DOHH2 (cell line): ENCODE data around the gene GLI1.
A peak's percentile ranks its signal among the peaks of the same experiment; 100 is the strongest.

Source experiments
- H3F3A ChIP-seq: fragments of 200-600 bp; sonication (generic), shearing (Covaris generic); 2 replicates; pipeline ENCODE4 v1.6.0; 2016; ENCODE audit warnings: antibody characterized with exemption, mild to moderate bottlenecking; ENCODE audit not compliant: control insufficient read depth, insufficient read depth
- H3K27ac ChIP-seq: fragments of 200-600 bp; sonication (generic); 2 replicates; pipeline ENCODE4 v1.5.1; 2014; ENCODE audit warnings: low read depth, mild to moderate bottlenecking, low read length, moderate library complexity
- H3K27me3 ChIP-seq: fragments of 200-600 bp; sonication (generic); 2 replicates; pipeline ENCODE4 v1.6.1; 2014; ENCODE audit warnings: mild to moderate bottlenecking, low read length, mixed read lengths; ENCODE audit not compliant: control insufficient read depth
- H3K36me3 ChIP-seq: fragments of 200-600 bp; sonication (generic); 2 replicates; pipeline ENCODE4 v1.6.1; 2014; ENCODE audit warnings: mild to moderate bottlenecking, low read length, moderate library complexity, mixed read lengths; ENCODE audit not compliant: control insufficient read depth
- H3K4me1 ChIP-seq: fragments of 200-600 bp; sonication (generic); 2 replicates; pipeline ENCODE4 v1.6.1; 2014; ENCODE audit warnings: mild to moderate bottlenecking, low read length, mixed read lengths; ENCODE audit not compliant: control insufficient read depth
- H3K4me2 ChIP-seq: fragments of 200-600 bp; sonication (generic); 2 replicates; pipeline ENCODE4 v1.6.0; 2014; ENCODE audit warnings: mild to moderate bottlenecking, low read length, moderate library complexity
- H3K4me3 ChIP-seq: fragments of 200-600 bp; sonication (generic); 2 replicates; pipeline ENCODE4 v1.5.1; 2014; ENCODE audit warnings: mild to moderate bottlenecking, low read length, mixed read lengths
- H3K79me2 ChIP-seq: fragments of 200-600 bp; sonication (generic); 2 replicates; pipeline ENCODE4 v1.6.1; 2014; ENCODE audit warnings: mild to moderate bottlenecking, low read length, mixed read lengths; ENCODE audit not compliant: control insufficient read depth
- H3K9me2 ChIP-seq: fragments of 200-600 bp; sonication (generic); replicated peaks from 2 replicates; pipeline ENCODE4 v1.6.1; 2014; ENCODE audit warnings: mild to moderate bottlenecking, low read length, mixed read lengths; ENCODE audit not compliant: control insufficient read depth
- H3K9me3 ChIP-seq: fragments of 200-600 bp; sonication (generic); 2 replicates; pipeline ENCODE4 v1.6.1; 2014; ENCODE audit warnings: antibody characterized with exemption, low read length, mixed read lengths; ENCODE audit not compliant: control insufficient read depth, insufficient read depth
- H4K20me1 ChIP-seq: fragments of 200-600 bp; sonication (generic); 2 replicates; pipeline ENCODE4 v1.6.0; 2014; ENCODE audit warnings: low read depth, mild to moderate bottlenecking, antibody characterized with exemption, low read length, moderate library complexity; ENCODE audit not compliant: control insufficient read depth, insufficient read depth
- EZH2phosphoT487 ChIP-seq: fragments of 200-600 bp; sonication (generic); IDR thresholded peaks from 2 replicates; pipeline ENCODE4 v1.6.1; 2017; ENCODE audit warnings: borderline replicate concordance, mild to moderate bottlenecking, antibody characterized with exemption, low read length, moderate library complexity, mixed read lengths
- TF ChIP-seq, protein P1 (sequence below): fragments of 200-600 bp; sonication (generic); IDR thresholded peaks from one replicate; pipeline ENCODE4 v1.5.1; 2014; ENCODE audit warnings: antibody characterized with exemption, mild to moderate bottlenecking, low read depth, low read length; ENCODE audit not compliant: poor library complexity, severe bottlenecking

The GLI1 gene

DNA sequence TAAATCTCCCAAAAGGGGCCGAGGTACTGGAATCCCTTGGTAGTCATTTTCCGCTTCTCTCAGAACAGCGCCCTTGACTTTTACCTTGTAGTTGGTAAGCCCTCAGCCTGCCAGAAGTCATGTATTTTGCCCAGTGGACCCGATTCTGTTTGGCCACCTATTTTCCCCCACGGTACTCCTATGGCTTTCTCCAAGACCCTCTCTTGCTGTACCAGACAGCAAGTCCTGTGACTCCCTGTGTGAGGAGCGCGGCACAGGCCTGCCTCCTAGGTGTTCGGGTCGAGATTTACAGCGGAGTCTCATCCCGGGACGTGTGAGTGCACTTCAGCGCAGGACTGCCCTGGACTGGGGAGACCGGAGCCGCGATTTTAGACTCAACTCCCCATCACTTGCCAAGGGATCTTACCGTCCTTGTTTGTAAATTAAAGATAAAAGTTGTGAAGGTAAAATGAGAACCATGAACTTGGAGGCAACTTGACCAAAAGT lies 62.0 kb downstream of the GLI1 start:
- TF ChIP-seq, protein P1, sequence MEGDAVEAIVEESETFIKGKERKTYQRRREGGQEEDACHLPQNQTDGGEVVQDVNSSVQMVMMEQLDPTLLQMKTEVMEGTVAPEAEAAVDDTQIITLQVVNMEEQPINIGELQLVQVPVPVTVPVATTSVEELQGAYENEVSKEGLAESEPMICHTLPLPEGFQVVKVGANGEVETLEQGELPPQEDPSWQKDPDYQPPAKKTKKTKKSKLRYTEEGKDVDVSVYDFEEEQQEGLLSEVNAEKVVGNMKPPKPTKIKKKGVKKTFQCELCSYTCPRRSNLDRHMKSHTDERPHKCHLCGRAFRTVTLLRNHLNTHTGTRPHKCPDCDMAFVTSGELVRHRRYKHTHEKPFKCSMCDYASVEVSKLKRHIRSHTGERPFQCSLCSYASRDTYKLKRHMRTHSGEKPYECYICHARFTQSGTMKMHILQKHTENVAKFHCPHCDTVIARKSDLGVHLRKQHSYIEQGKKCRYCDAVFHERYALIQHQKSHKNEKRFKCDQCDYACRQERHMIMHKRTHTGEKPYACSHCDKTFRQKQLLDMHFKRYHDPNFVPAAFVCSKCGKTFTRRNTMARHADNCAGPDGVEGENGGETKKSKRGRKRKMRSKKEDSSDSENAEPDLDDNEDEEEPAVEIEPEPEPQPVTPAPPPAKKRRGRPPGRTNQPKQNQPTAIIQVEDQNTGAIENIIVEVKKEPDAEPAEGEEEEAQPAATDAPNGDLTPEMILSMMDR: peak; percentile 7
- TF ChIP-seq EZH2phosphoT487: no peak

More for the DNA sequence above, 62.0 kb downstream of the GLI1 start:
- Histone ChIP-seq H3F3A (peaks cover 22% of the 10 kb centered on the region), H3K27ac (peak overlapping the region; percentile 97), H3K9me2 (no peaks in the 10 kb centered on the region), H3K79me2 (peaks cover 62% of the 10 kb centered on the region), H3K4me3 (peak overlapping the region; percentile 84), H3K27me3 (no peaks in the 10 kb centered on the region), H4K20me1 (peaks cover 8% of the 10 kb centered on the region), H3K4me2 (peak overlapping the region; percentile 87), H3K9me3 (no peaks in the 10 kb centered on the region), H3K36me3 (peaks cover 66% of the 10 kb centered on the region), H3K4me1 (peaks cover 56% of the 10 kb centered on the region)
